Activated CD8-positive, alpha-beta memory T cell treated with anti-CD3 and anti-CD28 coated beads for 1 hour (primary cell): ENCODE data around the gene POLD2.

ENCODE experiments used
- DNase-seq, 2 donors: peaks; one replicate each; pipeline ENCODE4 v3.0.0-alpha.2; 2020; ENCODE audit warnings: low read depth in 1 of 2; ENCODE audit errors: extremely low read depth in 1 of 2

Gene POLD2

DNA sequence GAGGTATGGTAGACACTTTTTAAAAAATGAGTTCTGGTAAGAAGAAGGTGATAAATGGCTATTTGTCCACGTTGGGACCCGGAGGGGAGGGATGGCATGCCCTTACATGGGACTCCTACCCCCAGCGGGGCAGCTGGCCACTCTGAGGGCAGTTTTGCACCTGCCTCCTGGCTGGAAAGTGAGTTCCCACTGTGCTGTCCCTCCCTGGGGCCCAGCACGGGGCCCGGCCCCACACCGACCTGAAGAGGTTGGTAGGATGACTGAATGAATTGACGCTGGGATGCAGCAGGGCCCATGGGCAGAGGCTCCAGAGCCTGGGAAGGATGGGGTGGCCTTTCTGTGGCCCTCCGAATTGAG, 19.8 kb downstream of the POLD2 start:
- DNase-seq, result no peak

DNA sequence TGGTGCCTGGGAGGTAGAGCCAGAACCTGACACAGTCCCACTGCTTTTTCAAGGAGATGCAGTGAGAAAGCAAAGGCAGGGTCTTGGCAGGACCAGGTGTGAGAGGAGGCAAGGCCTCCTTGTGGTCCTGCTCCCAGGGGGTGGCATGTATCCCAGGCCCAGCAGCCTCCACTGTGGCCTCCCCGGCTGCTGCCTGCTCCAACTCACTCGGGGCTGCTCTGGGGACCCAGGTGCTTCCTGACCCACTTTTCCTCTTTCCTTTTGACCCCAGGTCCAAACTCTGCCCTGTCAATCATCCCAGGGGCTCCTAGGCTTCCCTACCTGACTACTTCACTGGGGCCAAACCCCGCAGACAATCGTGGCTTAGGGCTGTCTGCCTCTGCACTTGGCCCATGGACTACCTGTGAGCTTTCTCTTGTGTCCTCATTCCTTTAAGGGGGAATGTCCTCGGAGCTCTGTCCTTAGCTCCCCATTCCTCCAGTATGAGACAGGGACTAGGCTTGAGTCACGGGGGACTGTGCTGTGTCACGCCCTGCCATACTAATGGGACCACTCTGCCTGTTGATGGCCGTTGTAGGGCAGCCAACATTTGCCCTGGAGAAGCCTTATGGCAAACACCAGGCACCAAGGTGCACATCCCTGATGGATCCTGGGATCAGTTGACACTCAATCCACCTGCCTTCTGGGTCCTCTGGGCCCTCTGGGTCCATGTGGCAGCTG, 20.3 kb downstream of the POLD2 start:
- DNase-seq, result no peak

DNA sequence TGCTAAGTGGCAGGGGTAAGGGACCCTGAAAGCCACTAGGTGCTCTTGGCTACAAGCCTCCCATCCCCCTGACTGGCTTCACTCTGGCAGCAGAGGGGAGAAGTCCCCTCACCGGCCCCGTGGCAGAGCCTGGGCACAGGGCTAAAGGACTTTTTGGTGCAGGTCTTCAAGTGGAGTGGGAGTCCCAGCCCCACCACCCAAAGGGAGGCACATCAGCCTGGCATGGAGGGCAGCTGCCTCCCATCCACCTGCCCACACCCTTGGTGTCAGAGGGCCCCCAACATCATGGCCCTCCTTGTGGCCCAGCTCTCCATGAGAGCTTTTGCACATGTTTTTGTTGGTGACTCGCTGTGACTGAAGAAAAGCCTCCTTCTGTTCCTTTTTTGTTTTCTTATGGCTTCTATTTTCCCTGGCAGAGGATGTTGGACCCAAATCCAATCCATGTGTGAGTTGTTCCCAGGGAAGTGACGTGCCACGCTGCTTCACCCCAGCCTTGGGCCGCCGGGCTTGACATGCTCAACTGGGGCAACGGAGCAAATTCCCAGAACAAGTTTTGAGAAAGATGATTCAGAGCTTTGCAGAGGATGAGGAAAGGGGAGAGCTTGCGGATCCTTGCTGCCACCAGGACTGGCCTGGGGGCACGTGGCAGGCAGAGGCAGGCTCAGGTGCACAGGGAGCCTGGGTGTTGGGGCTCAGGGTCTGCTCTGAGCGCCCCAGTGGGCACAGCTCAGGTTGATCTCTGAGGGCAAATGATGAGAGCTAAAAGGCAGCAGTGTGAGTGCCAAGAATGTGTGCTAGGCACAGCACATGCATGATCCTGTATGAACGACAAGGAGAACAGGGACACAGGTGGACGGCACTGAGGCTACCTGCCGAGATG, 21.1 kb downstream of the POLD2 start:
- no peak for DNase-seq

DNA sequence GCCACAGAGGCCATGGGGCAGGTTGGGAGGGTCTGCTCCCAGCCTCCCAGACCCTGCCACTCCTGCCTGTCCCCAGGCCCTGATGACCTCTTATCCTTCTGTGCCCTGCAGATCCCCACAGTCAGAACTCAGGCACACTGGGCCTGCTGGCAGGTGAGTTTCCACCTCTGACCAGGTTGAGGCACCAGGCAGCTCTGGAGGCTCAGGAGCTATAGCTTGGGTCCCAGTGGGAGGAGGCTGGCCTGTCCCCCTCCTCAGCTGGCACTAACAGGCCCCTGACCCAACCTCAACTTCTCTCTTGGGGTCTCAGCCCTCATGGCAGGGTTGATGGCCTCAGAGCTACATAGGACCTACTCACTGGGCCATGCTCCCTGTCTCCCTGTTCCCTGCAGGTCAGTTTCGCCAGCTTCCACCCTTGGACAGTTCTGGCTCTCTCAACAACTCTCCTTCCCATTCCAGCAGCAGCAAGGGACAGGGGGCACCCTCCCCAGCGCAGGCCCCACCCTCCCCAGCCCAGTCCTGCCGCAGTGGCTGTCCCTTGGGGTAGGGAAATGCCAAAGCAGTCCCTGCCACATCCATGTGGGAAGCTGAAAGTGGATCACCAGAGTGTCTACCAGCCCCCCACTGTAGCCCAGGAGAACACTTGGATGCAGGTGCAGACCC, 21.9 kb downstream of the POLD2 start:
- DNase-seq, result no peak

DNA sequence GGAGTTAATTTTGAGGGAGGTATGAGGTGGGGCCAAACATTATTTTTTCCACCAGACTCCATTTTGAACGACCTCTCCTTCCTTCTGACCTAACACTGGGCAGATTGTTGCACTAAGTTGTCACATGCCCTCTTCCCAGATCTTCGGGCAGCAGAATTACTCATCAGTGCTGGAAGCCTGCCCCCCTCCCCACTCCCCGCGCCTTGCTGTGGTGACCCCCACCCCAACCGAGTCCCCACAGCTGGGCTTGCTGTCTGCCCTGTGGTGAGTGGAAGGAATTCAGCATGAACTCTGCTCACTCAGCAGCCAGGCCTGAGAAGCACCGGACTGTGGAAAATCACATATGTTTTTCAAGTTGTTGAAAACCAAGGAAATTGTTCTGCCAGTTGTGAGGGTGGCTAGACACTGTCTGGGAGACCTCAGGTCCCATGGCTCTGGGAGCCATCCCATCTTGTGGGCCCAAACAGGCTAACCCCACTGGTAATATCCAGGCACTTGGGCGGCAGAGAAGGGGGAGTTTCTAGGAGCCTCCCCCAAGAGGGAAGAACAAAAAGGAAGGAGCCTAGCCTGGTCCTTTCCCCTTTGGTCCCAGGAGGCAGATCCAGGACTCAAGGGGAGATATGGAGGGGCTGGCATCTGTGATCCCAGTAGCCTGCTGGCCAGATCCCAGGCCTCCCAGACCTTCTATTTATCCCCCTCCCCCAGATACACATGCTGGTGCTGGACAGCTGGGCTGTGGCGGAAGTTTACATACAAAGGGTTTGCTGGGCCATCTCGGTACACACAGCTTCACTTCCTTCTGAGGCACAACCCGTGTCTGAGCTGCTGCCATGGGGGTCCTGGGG, 22.7 kb downstream of the POLD2 start:
- no peak for DNase-seq

DNA sequence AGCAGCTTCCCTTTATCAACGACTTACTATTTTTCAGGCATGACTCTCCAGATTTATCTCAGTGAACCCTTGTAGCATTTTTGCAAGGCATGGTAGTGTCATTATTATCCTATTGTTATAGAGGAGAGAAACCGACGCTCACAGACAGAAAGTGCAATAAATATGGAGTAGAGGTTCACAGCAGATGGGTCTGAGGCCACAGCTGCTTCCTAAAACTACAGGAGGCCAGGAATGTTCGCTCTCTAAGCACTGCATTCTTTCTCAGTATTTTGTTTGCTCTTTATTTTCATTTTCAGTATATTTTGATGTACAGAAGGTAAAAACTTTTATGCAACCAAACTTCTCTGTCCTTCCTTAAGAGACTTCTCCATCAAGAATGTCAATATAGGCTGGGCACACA, 23.7 kb downstream of the POLD2 start:
- DNase-seq, result no peak

DNA sequence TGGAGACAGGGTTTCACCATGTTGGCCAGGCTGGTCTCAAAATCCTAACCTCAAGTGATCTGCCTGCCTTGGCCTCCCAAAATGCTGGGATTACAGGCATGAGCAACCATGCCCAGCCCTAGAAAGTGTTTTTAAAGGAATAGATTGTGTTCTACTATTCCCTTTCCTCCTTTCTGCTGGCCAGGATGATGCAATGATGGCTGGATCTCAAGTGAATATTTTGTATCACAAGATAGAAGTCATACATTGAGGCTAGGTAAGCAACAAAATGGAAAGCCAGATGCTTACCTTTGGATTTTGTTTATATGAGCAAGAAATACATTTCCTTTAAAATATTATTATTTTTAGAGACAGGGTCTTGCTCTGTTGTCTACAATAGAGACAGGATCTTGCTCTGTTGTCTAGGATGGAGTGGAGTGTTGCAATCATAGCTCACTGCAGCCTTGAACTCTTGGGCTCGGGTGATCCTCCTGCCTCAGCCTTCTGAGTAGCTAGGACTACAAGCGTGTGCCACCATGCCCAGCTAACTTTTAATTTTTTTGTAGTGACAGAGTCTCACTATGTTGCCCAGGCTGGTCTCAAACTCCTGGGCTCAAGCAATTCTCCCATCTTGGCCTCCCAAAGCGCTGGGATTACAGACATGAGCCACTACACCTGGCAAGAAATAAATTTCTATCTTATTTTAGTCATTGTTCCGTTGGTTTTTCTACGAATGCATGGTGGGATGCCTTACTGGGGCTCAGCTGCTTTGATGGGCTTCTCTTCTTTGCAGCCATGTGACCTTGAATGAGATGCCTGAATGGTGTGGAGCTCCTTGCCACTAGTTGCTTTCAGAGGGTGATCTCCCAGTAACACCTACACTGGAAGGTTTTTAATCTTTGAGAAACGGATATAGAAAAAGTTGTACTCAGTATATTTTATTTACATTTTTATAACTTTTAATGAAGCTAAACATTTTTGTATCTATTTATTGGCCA, 25.0 kb downstream of the POLD2 start:
- no peak for DNase-seq

DNA sequence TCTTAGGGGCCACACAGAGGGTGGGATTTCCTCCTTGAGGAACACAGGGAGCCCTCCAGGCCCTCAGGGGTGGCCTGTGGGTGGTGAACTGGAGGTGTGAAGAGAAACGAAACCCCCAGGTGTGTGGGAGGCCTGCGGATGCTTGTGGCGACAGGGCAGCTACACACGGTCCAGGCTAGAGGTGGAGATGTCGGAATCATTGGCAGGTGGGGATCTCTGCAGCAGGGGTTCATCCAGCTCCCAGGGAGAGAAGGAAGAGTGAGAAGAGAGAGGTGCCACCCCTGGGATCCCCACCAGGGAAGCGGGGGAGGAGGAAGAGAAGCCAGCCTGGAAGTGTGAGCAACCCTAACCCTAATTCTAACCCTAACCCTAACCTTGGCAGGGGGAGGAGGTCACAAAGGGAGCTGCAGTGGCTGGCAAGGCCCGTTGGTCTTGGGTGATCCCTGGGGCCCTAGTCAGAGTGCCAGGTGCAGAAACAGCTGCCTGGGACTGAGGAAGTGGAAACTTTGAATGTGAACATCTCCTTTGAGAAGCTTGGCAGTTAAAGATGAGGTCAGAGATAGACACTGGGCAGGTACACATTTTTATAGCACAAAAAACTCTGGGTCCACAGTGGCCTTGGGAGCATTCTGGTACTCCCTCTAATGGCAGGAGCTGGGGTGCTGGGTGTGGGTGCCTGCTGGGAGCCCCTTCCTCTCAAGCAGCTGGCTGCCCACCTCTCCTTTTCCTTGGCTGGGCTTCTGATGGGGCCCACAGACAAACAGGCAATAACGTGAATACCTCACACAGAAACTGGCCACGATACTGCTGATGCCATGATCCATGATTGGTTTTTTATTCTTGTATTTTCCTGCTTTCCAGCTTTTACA, 26.1 kb downstream of the POLD2 start:
- DNase-seq, result no peak

DNA sequence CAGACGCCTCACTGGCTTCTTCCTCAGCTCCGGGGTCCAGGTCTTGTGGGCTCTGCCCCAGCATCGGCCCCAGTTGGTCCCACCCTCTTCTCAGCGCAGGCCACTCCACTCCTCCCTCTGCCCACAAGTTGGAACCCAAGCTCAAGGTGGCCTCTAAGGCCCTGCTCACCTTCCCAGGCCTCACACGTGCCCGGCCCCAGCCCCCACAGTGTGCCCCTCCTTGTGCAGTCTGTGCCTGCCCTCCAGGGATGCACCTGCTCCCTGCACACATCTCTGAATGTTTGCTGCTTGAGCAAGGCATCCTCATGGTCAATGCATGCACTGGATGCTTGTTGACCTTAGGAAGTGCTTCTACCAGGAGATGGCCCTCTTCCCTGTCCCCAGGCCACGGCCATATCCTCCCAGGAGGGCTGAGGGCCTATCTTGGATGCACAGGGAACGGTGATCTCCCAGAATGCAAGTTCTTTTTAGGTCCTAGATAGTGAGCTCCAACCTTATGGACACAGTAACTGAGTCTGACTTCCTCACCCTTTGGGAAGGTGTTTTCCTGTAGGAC, 26.9 kb downstream of the POLD2 start:
- DNase-seq, result no peak

DNA sequence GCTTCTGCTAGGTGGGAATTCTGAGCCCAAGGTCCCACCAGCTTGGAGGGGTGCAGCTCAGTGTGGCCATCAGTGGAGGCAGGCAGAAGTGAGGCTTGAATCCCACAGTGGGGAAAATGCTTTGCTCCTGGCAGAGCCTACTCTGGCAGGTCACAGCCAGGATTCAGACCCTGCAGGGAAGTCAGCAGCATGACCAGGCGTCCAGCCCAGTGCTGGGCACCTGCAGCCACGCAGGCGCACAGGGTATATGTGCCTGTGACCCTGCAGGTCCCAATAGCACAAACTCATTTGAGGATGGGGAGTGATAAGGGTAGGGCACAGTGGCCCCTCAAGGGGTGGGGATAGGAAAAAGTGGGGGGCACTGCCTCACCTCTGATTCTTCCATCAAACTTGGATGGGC, 27.6 kb downstream of the POLD2 start:
- no peak for DNase-seq

DNA sequence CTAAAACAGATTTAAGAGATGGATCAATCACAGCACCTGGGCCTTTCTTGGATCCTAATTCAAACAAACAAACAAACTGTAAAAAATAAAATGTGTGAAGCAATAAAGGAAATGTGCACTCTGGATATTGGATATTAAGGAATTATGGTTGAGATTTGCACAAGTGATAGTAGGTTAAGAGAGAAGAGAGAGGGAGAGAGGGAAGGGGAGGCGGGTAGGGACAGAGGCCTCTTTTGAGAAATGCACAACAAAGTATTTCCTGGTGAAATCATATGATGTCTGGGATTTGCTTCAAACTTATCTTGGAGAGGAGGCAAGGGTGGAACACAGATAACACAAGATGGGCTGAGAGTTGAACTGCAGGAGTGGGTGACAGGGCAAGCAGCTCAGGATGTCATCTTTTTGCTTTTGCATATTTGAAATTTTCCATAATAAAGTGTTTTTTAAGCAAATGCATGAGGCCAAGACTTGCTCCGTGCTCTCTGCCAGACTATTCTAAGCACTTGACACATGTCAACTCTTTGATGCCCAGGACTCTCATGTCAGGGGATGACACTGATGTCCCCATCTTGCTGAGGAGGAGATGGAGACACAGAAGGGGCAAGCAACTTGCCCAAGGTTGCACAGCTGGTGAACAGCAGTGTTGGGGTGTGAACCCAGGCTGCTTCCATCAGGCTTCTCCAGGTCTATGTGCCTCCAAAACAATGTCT, 28.3 kb downstream of the POLD2 start:
- no peak for DNase-seq

DNA sequence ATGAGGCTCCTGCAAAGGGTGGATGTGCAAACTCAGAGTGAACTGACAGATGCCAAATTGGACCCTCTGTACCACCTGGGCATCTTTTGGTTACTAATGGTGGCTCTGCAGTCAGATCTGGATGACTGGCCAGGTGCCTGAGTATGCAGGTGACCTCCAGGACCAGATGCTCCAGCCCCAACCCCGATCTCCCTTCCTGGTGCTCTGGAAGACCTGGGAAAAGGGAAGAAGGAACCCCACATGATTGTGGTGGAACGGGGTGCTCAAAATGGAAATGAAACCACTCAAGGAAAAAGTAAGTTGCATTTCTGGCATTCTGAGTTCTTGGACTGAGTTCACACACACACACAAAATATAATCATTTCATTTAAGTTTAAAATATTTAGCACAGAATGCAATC, 29.0 kb downstream of the POLD2 start:
- DNase-seq, result no peak

DNA sequence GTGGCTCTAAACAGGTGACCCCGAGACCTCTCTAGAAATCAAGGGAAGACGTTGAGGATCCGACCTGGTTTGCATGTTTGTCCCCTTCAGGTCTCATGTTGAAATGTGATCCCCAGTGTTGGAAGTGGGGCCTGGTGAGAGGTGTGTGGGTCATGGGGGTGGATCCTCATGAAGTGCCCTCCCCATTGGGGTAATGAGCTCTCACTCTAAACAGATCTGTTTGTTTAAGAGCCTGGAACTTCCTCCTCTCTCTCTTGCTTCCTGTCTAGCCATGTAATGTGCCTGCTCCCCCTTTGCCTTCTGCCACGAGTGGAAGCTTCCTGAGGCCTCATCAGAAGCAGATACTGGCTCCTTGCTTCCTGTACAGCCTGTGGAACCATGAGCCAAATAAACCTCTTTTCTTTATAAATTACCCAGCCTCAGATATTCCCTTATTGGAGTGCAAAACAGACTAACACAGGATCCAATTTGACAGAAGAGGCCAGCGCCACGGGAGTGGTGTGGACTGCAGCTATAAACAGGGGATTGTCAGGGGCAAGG, 30.2 kb downstream of the POLD2 start:
- DNase-seq, result no peak

DNA sequence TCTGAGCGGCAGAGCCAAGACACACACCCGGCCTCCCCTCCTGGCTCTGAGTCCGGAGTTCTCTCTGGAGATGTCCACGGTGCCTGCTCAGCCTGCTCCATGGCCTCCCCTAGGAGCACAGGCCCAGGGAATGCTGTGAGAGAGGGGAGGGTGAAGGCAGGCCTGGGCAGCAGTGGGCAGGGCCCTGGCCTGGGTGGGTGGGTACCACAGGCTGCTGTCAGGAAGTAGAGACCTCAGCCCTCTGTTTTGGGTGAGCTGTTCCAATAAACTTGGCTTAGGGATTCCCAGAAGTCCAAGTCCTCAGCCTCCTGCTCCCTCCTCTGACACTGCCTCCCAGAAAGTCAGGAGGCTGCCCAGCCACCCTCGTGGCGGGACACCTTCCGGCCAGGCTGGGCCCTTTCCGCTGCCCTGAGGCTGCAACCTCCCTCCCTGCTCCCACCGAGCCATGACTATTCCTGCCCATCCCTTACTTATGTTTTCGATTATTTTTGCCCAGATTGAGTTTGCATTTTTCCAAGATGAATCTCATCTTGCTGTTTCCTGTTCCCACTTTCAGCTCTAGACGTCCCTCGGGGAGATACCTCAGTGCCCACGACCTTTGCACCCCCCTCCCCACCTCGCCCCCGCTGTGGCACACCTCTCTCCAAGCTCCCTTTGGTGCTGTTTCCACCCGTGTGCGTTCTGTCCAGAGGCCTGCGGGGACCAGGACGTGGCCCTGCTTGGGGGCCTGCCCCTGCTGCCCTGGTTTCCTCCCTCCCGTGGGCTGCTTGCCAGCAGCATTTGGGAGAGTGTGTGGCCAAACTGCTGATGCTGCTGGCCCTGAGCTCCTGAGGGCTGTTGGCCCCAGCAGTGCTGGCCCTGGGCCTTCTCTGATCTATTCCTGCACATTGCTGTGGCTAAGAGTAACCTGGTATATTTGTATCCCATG, 35.2 kb downstream of the POLD2 start:
- no peak for DNase-seq

DNA sequence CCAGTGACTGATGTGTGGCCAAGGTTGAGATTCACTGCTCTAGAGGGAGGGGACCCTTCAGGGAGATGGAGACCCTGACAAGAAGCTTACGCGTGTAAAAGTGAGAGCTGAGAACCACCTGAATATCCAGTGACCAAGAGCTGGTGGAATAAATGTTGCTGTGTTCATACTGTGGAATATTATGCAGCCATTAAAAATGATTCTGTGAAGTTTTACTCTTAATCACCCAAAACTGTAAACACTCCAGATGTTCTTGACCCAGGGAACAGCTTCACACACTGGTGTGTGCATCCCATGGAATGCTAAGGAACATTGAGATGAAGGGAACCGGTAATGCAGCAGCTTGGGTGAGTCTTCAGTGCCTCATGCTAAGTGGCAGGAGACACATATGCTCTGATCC, 36.7 kb downstream of the POLD2 start:
- no peak for DNase-seq

DNA sequence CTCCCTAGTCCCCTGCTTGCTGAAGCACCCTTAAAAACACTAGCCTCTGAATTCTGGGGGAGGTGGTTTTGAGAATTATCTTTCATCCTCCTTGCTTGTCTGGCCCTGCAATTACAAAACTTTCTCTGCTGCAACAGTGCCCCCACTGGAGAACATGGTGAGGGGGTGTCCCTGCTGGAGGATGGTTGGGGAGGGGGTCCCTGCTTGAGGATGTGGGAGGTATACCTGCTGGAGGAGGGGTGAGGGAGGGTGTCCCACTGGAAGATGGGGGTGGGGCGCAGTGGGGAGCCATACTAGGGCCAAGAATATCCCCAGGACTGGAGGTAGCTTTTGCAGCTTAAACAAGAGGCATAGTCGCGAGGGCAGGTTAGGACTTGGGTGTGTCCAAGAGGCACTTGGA, 37.8 kb downstream of the POLD2 start:
- DNase-seq, result no peak

DNA sequence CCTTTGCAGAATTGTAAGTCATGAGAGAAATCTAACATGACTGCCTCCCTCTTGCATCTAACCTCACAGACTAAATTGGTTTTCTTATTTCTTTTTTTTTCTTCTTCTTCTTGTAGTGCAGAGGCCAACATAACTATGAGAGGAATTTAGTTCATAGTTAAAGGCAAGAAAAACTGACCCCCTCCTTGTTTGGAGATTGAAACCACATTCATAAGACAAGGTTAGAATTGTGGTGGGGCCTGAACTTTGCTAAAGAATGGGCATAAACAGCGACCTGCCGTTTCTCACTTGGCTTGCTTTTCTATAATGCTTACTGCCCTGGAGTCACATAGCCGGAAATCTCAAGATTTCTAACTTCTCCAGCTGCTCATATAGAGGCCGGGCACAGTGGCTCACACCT, 38.6 kb downstream of the POLD2 start:
- no peak for DNase-seq
